GM23338 (cell line): ENCODE data around the gene GZMB. TPM values are rescaled to one million over a fixed set of nuclear protein-coding genes. Genes with fewer than 3 reads are reported as not detected.

Experiments used
- ATAC-seq: fragments of 200-7000 bp; cut with Tn5 transposase; 3 replicates; pipeline ENCODE4 v1.9.1; 2020
- DNase-seq: peaks from one replicate; pipeline ENCODE4 v3.0.0-alpha.2; 2015; ENCODE audit warnings: low spot score
- H2AFZ ChIP-seq: fragments of 200-600 bp; sonication (generic); 2 replicates; pipeline ENCODE4 v1.8.0; 2016; ENCODE audit warnings: antibody characterized with exemption, mild to moderate bottlenecking, moderate library complexity
- H3F3A ChIP-seq: fragments of 200-600 bp; sonication (generic); replicated peaks from 2 replicates; pipeline ENCODE4 v1.8.0; 2017; ENCODE audit warnings: antibody characterized with exemption, mixed run types, low read depth
- H3K27ac ChIP-seq: fragments of 200-600 bp; sonication (generic); 2 replicates; pipeline ENCODE4 v1.6.1; 2016; ENCODE audit warnings: low read depth
- H3K27me3 ChIP-seq: fragments of 200-600 bp; sonication (generic); 2 replicates; pipeline ENCODE4 v1.8.0; 2016; ENCODE audit warnings: mild to moderate bottlenecking, mixed run types, moderate library complexity; ENCODE audit not compliant: insufficient read depth
- H3K36me3 ChIP-seq: fragments of 200-600 bp; sonication (generic); 2 replicates; pipeline ENCODE4 v1.8.0; 2016; ENCODE audit warnings: mild to moderate bottlenecking; ENCODE audit not compliant: insufficient read depth
- H3K4me1 ChIP-seq: fragments of 200-600 bp; sonication (generic); 2 replicates; pipeline ENCODE4 v1.8.0; 2016; ENCODE audit warnings: mild to moderate bottlenecking, moderate library complexity; ENCODE audit not compliant: insufficient read depth
- H3K4me2 ChIP-seq: fragments of 200-600 bp; sonication (generic); 2 replicates; pipeline ENCODE4 v1.7.1; 2017; ENCODE audit warnings: mixed run types
- H3K4me3 ChIP-seq: fragments of 200-600 bp; sonication (generic); 2 replicates; pipeline ENCODE4 v1.6.1; 2016; ENCODE audit warnings: mixed run types
- H3K79me2 ChIP-seq: fragments of 200-600 bp; sonication (generic); replicated peaks from 2 replicates; pipeline ENCODE4 v1.8.0; 2017; ENCODE audit warnings: mild to moderate bottlenecking; ENCODE audit not compliant: insufficient read depth
- H3K9me2 ChIP-seq: fragments of 200-600 bp; sonication (generic); 2 replicates; pipeline ENCODE4 v1.8.0; 2017; ENCODE audit not compliant: insufficient read depth
- H4K20me1 ChIP-seq: fragments of 200-600 bp; sonication (generic); replicated peaks from 2 replicates; pipeline ENCODE4 v1.8.0; 2017; ENCODE audit warnings: mild to moderate bottlenecking; ENCODE audit not compliant: insufficient read depth
- H3K27ac Mint-ChIP-seq: 2 replicates; pipeline ENCODE4 v1.8.0; 2020; ENCODE audit warnings: inconsistent platforms, mild to moderate bottlenecking, moderate library complexity, mixed read lengths
- H3K27me3 Mint-ChIP-seq: 3 replicates; pipeline ENCODE4 v1.8.0; 2022; ENCODE audit warnings: low read depth, mild to moderate bottlenecking, moderate library complexity, mixed read lengths, inconsistent platforms; ENCODE audit not compliant: insufficient read depth, poor library complexity
- H3K36me3 Mint-ChIP-seq: 3 replicates; pipeline ENCODE4 v1.8.0; 2021; ENCODE audit warnings: low read depth, mild to moderate bottlenecking, inconsistent platforms, moderate library complexity, mixed read lengths
- H3K4me1 Mint-ChIP-seq: 3 replicates; pipeline ENCODE4 v1.8.0; 2020; ENCODE audit warnings: mild to moderate bottlenecking, inconsistent platforms, mixed read lengths
- H3K4me3 Mint-ChIP-seq: 3 replicates; pipeline ENCODE4 v1.8.0; 2021; ENCODE audit warnings: moderate library complexity, mild to moderate bottlenecking, inconsistent platforms, mixed read lengths
- H3K9me3 Mint-ChIP-seq: 3 replicates; pipeline ENCODE4 v1.8.0; 2020; ENCODE audit warnings: moderate library complexity, mild to moderate bottlenecking, inconsistent platforms, mixed read lengths
- CREB1 ChIP-seq: fragments of 250-450 bp; sonication (Bioruptor Pico); IDR thresholded peaks from 2 replicates; pipeline ENCODE4 v1.5.0; 2020; ENCODE audit warnings: low read depth, mild to moderate bottlenecking, moderate library complexity
- EZH2 ChIP-seq: fragments of 200-600 bp; sonication (generic); IDR thresholded peaks from one replicate; pipeline ENCODE4 v1.8.0; 2017; ENCODE audit warnings: antibody characterized with exemption, mild to moderate bottlenecking, low read depth; ENCODE audit not compliant: unreplicated experiment
- EZH2phosphoT487 ChIP-seq: fragments of 200-600 bp; sonication (generic); IDR thresholded peaks from one replicate; pipeline ENCODE4 v1.8.1; 2018; ENCODE audit warnings: antibody characterized with exemption; ENCODE audit not compliant: unreplicated experiment
- JUNB ChIP-seq: IDR thresholded peaks from one replicate; pipeline ENCODE4 v1.6.1; 2016; ENCODE audit warnings: antibody characterized with exemption; ENCODE audit not compliant: unreplicated experiment
- NANOG ChIP-seq: IDR thresholded peaks from 2 replicates; pipeline ENCODE4 v1.6.1; 2016; ENCODE audit warnings: antibody characterized with exemption, borderline replicate concordance
- POLR2AphosphoS5 ChIP-seq: IDR thresholded peaks from 2 replicates; pipeline ENCODE4 v1.6.1; 2016; ENCODE audit warnings: antibody characterized with exemption, low read depth
- STAT1 ChIP-seq: IDR thresholded peaks from one replicate; pipeline ENCODE4 v1.6.1; 2016; ENCODE audit warnings: antibody characterized with exemption; ENCODE audit not compliant: unreplicated experiment
- ZNF114 ChIP-seq: fragments of 250-450 bp; sonication (Bioruptor Pico); IDR thresholded peaks from 2 replicates; pipeline ENCODE4 v1.5.0; 2020; ENCODE audit warnings: mild to moderate bottlenecking, moderate library complexity
- ZNF331 ChIP-seq: fragments of 250-450 bp; sonication (Bioruptor Pico); IDR thresholded peaks from 2 replicates; pipeline ENCODE4 v1.5.0; 2020; ENCODE audit warnings: low read depth, mild to moderate bottlenecking, moderate library complexity
- polyA plus RNA-seq: library from polyadenylated mRNA; unstranded; fragments of >200 nt; fragmentation: Nextera tagmentation; extraction: Ambion mirVana; gene quantifications from 2 replicates; pipeline ENCODE4 v1.2.1, GENCODE V29; 2016
- total RNA-seq: library from RNA; depleted of rRNA; stranded (reverse); fragments of >200 nt; shearing (Covaris generic); gene quantifications from 2 replicates; pipeline ENCODE4 v1.2.3, GENCODE V29; 2014
- TF ChIP-seq, protein P1 (sequence below): fragments of 250-450 bp; sonication (Bioruptor Pico); IDR thresholded peaks from 2 replicates; pipeline ENCODE4 v1.5.0; 2020; ENCODE audit warnings: mild to moderate bottlenecking, moderate library complexity
- TF ChIP-seq, protein P2 (sequence below), 2 experiments: fragments of 200-600 bp in 1 of 2; sonication (generic) in 1 of 2; conservative IDR thresholded peaks; 2 replicates each; pipeline versions ENCODE4 v1.5.1 to v1.6.1; 2016 to 2017; ENCODE audit warnings: antibody characterized with exemption in 2 of 2, low read depth in 2 of 2, mild to moderate bottlenecking in 2 of 2, moderate library complexity in 1 of 2
- TF ChIP-seq, protein P3 (sequence below): IDR thresholded peaks from 2 replicates; pipeline ENCODE4 v1.6.1; 2016; ENCODE audit warnings: antibody characterized with exemption
- TF ChIP-seq, protein P4 (sequence below): IDR thresholded peaks from one replicate; pipeline ENCODE4 v1.6.1; 2018; ENCODE audit warnings: antibody characterized with exemption; ENCODE audit not compliant: unreplicated experiment

Gene GZMB
- total and polyA plus RNA-seq, 2 experiments from 2014 or later: not detected

DNA sequence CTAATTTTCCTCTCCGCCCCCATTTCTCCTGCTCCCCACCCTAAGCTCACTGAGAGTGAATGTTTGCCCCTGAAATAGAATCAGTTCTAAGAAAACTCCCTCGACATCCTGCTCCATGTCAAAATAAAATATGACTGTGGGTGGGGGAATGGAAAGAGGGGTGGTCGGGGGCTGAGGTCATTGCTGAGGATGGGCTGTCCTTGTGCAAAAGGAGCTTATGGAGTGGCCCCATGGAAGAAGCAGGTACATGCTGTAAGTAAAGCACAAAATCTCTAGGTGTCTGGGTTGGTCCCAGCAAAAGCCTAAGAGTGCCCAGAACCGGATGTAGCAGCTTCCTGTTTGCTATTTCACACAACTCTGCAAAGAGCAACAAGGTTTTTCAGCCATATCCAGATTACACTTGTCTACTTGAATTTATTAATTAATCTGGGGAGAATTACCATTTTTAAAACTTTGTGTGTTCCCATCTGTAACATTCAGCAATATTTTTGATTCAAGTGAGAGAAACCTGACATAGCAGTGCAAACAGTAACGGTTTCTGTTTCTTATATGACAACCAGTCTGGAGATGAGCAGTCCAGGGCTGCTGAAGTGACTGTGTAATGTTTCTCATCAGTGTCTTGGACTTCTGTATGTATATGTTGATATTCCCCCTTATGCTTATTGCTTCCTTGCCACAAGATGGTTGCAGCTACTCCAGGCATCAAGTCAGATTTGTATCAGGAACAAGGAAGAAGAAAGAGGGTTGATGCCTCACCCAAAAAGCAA, 40.4 kb upstream of the GZMB start:
- no peak overlapping the region for H3K27ac Mint-ChIP-seq
- H3K27me3 ChIP-seq: peaks cover 4% of the 10 kb centered on the region; the same call in 1 of the 2 replicates
- H3K27ac ChIP-seq: no peak overlapping the region
- no peak overlapping the region for H2AFZ ChIP-seq
- no peaks in the 10 kb centered on the region for H3K36me3 Mint-ChIP-seq
- H3K9me3 Mint-ChIP-seq: no peaks in the 10 kb centered on the region; the same call in 2 of the 3 replicates
- H3K4me1 ChIP-seq: no peaks in the 10 kb centered on the region
- H3K79me2 ChIP-seq: no peaks in the 10 kb centered on the region
- H3K4me3 Mint-ChIP-seq: no peak overlapping the region
- no peaks in the 10 kb centered on the region for H3K36me3 ChIP-seq
- H3K27me3 Mint-ChIP-seq: peaks cover 4% of the 10 kb centered on the region
- TF ChIP-seq, protein P1, sequence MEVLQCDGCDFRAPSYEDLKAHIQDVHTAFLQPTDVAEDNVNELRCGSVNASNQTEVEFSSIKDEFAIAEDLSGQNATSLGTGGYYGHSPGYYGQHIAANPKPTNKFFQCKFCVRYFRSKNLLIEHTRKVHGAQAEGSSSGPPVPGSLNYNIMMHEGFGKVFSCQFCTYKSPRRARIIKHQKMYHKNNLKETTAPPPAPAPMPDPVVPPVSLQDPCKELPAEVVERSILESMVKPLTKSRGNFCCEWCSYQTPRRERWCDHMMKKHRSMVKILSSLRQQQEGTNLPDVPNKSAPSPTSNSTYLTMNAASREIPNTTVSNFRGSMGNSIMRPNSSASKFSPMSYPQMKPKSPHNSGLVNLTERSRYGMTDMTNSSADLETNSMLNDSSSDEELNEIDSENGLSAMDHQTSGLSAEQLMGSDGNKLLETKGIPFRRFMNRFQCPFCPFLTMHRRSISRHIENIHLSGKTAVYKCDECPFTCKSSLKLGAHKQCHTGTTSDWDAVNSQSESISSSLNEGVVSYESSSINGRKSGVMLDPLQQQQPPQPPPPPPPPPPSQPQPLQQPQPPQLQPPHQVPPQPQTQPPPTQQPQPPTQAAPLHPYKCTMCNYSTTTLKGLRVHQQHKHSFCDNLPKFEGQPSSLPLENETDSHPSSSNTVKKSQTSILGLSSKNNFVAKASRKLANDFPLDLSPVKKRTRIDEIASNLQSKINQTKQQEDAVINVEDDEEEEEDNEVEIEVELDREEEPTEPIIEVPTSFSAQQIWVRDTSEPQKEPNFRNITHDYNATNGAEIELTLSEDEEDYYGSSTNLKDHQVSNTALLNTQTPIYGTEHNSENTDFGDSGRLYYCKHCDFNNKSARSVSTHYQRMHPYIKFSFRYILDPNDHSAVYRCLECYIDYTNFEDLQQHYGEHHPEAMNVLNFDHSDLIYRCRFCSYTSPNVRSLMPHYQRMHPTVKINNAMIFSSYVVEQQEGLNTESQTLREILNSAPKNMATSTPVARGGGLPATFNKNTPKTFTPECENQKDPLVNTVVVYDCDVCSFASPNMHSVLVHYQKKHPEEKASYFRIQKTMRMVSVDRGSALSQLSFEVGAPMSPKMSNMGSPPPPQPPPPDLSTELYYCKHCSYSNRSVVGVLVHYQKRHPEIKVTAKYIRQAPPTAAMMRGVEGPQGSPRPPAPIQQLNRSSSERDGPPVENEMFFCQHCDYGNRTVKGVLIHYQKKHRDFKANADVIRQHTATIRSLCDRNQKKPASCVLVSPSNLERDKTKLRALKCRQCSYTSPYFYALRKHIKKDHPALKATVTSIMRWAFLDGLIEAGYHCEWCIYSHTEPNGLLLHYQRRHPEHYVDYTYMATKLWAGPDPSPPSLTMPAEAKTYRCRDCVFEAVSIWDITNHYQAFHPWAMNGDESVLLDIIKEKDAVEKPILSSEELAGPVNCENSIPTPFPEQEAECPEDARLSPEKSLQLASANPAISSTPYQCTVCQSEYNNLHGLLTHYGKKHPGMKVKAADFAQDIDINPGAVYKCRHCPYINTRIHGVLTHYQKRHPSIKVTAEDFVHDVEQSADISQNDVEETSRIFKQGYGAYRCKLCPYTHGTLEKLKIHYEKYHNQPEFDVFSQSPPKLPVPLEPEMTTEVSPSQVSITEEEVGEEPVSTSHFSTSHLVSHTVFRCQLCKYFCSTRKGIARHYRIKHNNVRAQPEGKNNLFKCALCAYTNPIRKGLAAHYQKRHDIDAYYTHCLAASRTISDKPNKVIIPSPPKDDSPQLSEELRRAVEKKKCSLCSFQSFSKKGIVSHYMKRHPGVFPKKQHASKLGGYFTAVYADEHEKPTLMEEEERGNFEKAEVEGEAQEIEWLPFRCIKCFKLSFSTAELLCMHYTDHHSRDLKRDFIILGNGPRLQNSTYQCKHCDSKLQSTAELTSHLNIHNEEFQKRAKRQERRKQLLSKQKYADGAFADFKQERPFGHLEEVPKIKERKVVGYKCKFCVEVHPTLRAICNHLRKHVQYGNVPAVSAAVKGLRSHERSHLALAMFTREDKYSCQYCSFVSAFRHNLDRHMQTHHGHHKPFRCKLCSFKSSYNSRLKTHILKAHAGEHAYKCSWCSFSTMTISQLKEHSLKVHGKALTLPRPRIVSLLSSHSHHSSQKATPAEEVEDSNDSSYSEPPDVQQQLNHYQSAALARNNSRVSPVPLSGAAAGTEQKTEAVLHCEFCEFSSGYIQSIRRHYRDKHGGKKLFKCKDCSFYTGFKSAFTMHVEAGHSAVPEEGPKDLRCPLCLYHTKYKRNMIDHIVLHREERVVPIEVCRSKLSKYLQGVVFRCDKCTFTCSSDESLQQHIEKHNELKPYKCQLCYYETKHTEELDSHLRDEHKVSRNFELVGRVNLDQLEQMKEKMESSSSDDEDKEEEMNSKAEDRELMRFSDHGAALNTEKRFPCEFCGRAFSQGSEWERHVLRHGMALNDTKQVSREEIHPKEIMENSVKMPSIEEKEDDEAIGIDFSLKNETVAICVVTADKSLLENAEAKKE (CRISPR knock-in tag): no peak
- TF ChIP-seq STAT1: no peak
- no peak for TF ChIP-seq NANOG
- TF ChIP-seq POLR2AphosphoS5: no peak
- no peak for TF ChIP-seq EZH2
- no peak for TF ChIP-seq CREB1
- TF ChIP-seq, protein P2, sequence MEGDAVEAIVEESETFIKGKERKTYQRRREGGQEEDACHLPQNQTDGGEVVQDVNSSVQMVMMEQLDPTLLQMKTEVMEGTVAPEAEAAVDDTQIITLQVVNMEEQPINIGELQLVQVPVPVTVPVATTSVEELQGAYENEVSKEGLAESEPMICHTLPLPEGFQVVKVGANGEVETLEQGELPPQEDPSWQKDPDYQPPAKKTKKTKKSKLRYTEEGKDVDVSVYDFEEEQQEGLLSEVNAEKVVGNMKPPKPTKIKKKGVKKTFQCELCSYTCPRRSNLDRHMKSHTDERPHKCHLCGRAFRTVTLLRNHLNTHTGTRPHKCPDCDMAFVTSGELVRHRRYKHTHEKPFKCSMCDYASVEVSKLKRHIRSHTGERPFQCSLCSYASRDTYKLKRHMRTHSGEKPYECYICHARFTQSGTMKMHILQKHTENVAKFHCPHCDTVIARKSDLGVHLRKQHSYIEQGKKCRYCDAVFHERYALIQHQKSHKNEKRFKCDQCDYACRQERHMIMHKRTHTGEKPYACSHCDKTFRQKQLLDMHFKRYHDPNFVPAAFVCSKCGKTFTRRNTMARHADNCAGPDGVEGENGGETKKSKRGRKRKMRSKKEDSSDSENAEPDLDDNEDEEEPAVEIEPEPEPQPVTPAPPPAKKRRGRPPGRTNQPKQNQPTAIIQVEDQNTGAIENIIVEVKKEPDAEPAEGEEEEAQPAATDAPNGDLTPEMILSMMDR (conservative IDR thresholded peaks at IDR 0.05; ENCODE audit: low read depth in 2 of 2): no peak
- TF ChIP-seq ZNF331: no peak
- TF ChIP-seq EZH2phosphoT487: no peak
- no peak for TF ChIP-seq ZNF114 (CRISPR knock-in tag)
- TF ChIP-seq, protein P3, sequence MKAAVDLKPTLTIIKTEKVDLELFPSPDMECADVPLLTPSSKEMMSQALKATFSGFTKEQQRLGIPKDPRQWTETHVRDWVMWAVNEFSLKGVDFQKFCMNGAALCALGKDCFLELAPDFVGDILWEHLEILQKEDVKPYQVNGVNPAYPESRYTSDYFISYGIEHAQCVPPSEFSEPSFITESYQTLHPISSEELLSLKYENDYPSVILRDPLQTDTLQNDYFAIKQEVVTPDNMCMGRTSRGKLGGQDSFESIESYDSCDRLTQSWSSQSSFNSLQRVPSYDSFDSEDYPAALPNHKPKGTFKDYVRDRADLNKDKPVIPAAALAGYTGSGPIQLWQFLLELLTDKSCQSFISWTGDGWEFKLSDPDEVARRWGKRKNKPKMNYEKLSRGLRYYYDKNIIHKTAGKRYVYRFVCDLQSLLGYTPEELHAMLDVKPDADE: no peak
- TF ChIP-seq, protein P4, sequence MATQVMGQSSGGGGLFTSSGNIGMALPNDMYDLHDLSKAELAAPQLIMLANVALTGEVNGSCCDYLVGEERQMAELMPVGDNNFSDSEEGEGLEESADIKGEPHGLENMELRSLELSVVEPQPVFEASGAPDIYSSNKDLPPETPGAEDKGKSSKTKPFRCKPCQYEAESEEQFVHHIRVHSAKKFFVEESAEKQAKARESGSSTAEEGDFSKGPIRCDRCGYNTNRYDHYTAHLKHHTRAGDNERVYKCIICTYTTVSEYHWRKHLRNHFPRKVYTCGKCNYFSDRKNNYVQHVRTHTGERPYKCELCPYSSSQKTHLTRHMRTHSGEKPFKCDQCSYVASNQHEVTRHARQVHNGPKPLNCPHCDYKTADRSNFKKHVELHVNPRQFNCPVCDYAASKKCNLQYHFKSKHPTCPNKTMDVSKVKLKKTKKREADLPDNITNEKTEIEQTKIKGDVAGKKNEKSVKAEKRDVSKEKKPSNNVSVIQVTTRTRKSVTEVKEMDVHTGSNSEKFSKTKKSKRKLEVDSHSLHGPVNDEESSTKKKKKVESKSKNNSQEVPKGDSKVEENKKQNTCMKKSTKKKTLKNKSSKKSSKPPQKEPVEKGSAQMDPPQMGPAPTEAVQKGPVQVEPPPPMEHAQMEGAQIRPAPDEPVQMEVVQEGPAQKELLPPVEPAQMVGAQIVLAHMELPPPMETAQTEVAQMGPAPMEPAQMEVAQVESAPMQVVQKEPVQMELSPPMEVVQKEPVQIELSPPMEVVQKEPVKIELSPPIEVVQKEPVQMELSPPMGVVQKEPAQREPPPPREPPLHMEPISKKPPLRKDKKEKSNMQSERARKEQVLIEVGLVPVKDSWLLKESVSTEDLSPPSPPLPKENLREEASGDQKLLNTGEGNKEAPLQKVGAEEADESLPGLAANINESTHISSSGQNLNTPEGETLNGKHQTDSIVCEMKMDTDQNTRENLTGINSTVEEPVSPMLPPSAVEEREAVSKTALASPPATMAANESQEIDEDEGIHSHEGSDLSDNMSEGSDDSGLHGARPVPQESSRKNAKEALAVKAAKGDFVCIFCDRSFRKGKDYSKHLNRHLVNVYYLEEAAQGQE: no peak
- TF ChIP-seq JUNB: no peak
- H4K20me1 ChIP-seq: no peaks in the 10 kb centered on the region
- no peak overlapping the region for H3K4me3 ChIP-seq
- DNase-seq (no peak), ATAC-seq (no peak)
- H3F3A ChIP-seq: no peaks in the 10 kb centered on the region
- no peak overlapping the region for H3K4me2 ChIP-seq
- H3K4me1 Mint-ChIP-seq: peaks cover 6% of the 10 kb centered on the region; the same call in 2 of the 3 replicates
- H3K9me2 ChIP-seq: peaks cover 5% of the 10 kb centered on the region; the same call in 1 of the 2 replicates
